ENCODE measurements around the gene ZNF473.

Gene ZNF473

GRCh38 chr19:50003810-50004419 is 21.9 kb upstream of the ZNF473 start:
- DNase-seq (ENCODE audit: low spot score): no peak

GRCh38 chr19:50005428-50005827 is 20.4 kb upstream of the ZNF473 start:
- DNase-seq (ENCODE audit: low spot score): no peak

DNA sequence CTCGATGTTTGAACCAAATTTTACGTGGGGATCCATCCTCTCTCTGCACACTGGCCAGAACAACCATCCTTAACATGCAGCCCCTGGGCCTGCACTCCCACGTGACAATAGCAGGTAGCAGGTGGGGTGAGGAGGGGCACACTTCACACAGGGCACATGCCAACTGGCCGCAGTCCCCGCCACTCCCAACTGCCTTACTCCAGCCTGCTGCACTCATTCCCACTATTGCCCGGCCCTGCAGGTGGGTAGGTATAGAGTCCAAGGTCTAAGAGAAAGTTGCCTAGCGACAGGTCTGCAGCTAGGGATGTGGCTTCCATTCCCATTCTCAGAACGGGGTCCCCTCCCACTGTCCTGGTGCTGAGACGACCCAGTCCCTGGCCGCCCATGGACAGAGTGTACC is 18.6 kb upstream of the ZNF473 start:
- no peak for DNase-seq (ENCODE audit: low spot score)

- no peak for DNase-seq (ENCODE audit: low spot score)
Observed at GRCh38 chr19:50007947-50008346, 17.9 kb upstream of the ZNF473 start.

- no peak for DNase-seq (ENCODE audit: low spot score)
Observed at GRCh38 chr19:50008532-50008931, 17.3 kb upstream of the ZNF473 start.

- DNase-seq (ENCODE audit: low spot score): no peak
Observed at GRCh38 chr19:50016225-50016807, 9.5 kb upstream of the ZNF473 start.

DNA sequence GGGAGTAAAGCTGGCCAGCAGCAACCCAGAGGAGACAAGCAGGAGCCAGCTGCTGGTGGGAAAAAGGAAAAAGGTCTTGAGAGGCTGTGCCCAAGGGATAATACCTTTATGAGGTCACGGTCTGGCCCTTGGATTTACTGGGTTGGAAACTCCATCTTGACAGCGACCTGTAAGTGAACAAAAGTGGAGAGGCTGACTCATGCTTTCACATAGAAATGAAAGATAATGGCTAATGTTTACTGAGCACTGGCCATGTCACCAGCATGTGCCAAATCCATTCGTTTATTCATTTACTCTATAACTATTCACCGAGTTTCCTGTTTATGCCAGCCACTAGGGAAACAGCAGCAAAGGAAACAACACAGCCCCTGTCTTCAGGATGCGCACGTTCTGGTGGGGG is 5.3 kb upstream of the ZNF473 start:
- no peak for DNase-seq (ENCODE audit: low spot score)

DNA sequence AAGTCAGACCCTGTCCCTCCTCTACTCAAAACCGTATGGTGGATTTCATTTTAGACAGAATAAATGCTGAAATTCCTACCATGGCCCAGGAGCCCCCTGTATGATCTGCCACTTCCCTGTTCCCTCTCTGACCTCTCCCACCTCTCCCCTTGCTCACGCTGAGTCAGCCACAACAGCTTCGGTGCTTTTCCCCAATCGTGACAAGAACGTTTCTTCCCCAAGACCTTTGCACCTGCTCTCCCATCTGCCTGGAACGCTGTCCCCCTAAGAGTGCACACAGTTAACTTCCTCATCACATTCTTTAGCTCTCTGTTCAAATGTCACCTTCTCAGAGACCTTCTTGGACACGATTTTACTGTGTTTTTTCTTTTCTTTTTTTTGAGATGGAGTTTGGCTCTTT is 3.0 kb upstream of the ZNF473 start:
- no peak for DNase-seq (ENCODE audit: low spot score)

- DNase-seq (ENCODE audit: low spot score): no peak
Observed at GRCh38 chr19:50024719-50025021, 1.1 kb upstream of the ZNF473 start.

- DNase-seq (ENCODE audit: low spot score): peak; percentile 100
Observed at GRCh38 chr19:50025022-50025793, 597 bp upstream of the ZNF473 start, which contains the start of gene VRK3. Gene VRK3, minus strand, starts transcription at chr19:50025372. Its CDS starts 9,210 bp downstream, at chr19:50016162.

GRCh38 chr19:50026550-50026906 is 723 bp downstream of the ZNF473 start:
- DNase-seq (ENCODE audit: low spot score): no peak

GRCh38 chr19:50030225-50030624 is 4.4 kb downstream of the ZNF473 start:
- no peak for DNase-seq (ENCODE audit: low spot score)

GRCh38 chr19:50030937-50031336 is 5.1 kb downstream of the ZNF473 start:
- DNase-seq (ENCODE audit: low spot score): no peak

- DNase-seq (ENCODE audit: low spot score): no peak
Observed at GRCh38 chr19:50036908-50037307, 11.1 kb downstream of the ZNF473 start.

DNA sequence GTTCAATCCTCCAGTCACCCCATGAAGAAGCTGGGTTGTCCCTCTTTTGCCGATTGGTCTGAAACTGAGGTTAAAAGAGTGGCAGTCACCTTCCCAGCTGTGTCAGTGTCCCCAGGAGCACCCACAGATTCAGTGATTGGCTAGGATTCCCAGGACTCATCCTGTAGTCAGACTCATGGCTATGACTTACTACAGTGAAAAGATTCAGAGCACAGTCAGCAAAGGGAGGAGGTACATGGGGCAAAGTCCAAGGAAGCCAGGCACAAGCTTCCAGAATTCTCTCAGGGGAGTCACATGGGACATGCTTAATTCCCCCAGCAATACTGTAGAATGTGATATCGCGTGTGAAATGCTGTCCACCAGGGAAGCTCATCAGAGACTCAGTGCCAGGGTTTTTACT is 14.2 kb downstream of the ZNF473 start:
- DNase-seq (ENCODE audit: low spot score): no peak

- DNase-seq (ENCODE audit: low spot score): no peak
Observed at GRCh38 chr19:50040967-50041366, 15.2 kb downstream of the ZNF473 start.

DNA sequence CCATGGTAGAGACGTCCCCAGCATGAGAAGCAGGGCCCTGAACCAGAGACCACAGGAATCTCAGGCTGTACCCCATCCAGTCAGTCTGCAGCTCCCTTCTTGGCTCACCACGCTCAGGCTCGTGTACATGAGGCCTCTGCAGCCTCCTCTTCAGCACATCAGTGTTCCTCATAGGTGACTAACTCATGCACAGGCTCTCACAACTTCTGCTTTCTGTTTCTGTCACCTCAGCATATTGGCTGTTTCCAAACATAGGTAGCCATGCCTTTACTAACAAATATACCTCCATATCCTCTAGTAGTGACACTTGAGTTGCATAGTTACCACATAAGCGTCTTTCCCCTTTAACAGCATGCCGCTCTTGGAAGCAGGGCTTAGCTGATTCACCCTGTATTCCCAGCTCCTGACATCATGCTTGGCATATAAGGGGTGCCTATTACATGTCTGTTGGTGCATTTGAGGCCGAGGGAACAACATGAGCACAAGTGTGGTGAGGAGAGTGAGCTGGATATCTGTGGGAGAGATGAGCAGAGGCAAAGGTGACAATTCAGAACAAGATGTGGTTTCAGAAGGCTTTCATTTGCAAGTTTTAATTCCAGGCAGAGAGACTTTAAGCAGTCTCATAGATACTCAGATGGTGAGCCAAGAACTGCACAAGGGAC is 16.7 kb downstream of the ZNF473 start:
- no peak for DNase-seq (ENCODE audit: low spot score)

- DNase-seq (ENCODE audit: low spot score): no peak
Observed at GRCh38 chr19:50043967-50044366, 18.2 kb downstream of the ZNF473 start.

- DNase-seq (ENCODE audit: low spot score): no peak
Observed at GRCh38 chr19:50044922-50045321, 19.1 kb downstream of the ZNF473 start.

GRCh38 chr19:50046649-50047503 is 21.1 kb downstream of the ZNF473 start:
- DNase-seq (ENCODE audit: low spot score): peak; percentile 74

DNA sequence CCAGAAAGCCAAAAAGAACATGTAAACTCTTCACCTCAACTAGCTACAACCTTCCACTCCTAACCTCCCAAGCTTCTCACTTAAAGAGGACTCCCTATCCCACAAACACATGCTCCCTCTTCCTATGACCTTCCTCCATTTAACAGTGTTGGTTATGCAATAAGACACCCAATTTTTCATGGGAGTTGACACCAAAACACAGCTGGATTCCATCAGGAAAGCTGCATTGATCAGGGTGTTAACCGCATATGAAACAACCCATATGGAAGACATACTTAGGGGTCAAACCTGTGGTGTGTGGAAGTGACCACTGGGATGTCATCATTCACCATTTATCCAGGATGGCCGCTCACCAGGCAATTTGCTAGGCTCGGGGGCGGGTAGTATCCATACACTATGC is 21.9 kb downstream of the ZNF473 start:
- DNase-seq (ENCODE audit: low spot score): no peak

Measured in pons (tissue), 1 donor.